Left ventricle myocardium superior (tissue), 1 donor: ENCODE results near the gene EID3. TPM values are rescaled to one million over a fixed set of nuclear protein-coding genes. Genes with fewer than 3 reads are reported as not detected.

ENCODE experiments used
- ATAC-seq: fragments of 200-7000 bp; cut with Tn5 transposase; one replicate; pipeline ENCODE4 v1.9.1; 2020; ENCODE audit warnings: mild to moderate bottlenecking, moderate library complexity
- DNase-seq: peaks from one replicate; pipeline ENCODE4 v3.0.0-alpha.2; 2020
- intact Hi-C: fragments of 100-400 bp; cut with micrococcal nuclease; formaldehyde crosslinking; loops from one replicate; pipeline ENCODE4 v1.11.0; 2022
- total RNA-seq: library from RNA; stranded (reverse); fragmentation: NEBNext Ultra II Directional; extraction: Animal tissue kit (Norgen Biotek cat#: 25700); gene quantifications from one replicate; pipeline ENCODE4 v1.2.1, GENCODE V29; 2021
- donor health status: DM: no; HTN: yes; CAD: no; lungs with severe emphysema.

EID3 gene
- total RNA-seq, 1 donor from 2014 or later: 0.97 TPM

DNA sequence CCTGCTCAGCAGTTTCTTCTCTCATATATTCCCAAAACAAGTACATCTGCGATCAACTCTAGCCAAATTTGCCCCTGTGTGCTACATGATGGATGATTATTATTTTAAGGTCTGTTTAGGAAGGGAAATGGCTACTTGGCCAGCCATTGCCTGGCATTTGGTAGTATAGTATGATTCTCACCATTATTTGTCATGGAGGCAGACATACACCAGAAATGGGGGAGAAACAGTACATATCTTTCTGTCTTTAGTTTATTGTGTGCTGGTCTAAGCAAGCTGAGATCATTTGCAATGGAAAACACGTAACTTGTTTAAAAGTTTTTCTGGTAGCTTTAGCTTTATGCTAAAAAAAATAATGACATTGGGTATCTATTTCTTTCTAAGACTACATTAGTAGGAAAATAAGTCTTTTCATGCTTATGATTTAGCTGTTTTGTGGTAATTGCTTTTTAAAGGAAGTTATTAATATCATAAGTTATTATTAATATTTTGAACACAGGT is 45.5 kb downstream of the EID3 start:
- ATAC-seq: no peak

DNA sequence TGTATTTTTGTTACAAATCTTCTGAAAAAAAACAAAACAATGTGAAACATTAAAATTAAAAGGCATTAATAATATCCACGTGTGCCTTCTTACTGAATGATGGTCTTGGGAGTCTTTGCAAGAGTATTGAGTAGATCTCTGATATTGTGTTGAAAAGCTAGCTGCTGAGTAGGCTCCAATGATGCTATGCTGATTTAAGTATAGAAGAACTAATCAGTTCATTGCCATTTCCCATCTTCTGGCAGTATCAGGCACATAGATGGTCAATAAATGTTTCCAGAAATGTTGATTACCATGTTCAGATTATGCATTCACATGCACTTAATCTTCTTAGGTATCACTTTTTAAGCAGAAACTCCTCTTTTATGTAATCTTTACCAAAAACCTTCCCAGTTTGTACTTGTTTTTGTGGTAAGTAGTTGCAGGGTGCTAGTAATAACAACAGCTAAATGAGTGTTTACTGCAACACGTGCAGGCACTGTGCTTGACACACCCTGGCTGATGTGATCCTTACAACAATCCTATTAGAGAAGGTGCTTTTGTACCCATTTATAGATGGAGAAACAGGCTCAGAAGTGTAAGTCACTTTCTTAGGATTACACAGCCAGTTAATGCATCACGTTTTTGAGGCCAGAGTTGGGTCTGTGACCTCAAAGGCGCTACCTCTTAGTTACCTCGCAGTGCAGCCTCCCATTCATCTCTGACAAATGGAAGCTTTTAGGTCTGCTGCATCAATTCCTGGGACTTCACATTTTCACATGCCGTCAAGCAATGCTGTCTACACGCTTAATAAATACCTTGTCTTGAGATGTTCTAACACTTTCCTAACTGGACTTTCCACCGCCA is 46.9 kb downstream of the EID3 start:
- DNase-seq: no peak
- intact Hi-C loops: no loop called here
- ATAC-seq: no peak

More for the DNA sequence above, 45.5 kb downstream of the EID3 start:
- DNase-seq: no peak
- intact Hi-C loops: no loop called here

DNA sequence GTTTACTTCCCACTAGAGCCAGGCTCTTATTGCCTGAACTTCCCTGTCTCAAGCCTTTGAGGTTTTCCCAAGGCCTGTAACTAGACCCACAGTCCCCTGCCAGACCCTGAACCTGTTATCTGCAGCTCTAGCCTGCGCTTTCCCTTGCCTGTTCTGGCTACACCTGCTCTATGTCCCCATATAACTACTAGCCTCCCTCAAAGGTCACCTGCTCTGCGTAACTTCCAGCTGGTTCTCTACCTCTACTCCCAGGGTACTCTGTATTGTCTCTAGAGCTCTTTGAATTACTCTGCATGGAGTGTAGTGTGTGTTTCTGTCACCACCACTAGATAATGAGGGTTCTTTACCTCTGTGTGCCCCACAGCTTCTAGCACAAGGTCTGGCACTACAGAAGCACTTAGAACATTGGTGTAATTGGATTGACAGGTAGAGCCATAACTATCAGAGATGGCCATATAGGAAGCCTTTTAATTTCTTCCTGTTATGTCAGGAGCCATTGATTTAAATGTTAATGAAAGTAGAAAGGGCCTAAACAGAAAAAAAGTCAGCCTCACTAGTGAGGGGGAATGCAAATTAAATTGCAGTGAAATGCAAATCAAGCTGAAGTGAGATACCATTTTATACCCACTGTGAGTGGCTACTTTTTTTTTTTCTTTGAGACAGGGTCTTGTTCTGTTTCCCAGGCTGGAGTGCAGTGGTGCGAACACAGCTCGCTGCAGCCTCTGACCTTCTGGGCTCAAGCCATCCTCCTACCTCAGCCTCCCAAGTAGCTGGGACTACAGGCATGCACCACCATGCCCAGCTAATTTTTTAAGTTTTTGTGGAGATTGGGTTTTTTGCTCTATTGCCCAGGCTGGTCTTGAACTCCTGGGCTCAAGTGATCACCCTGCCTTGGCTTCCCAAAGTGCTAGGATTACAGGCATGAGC is 47.8 kb downstream of the EID3 start:
- ATAC-seq (peak; percentile 42), DNase-seq (no peak)

DNA sequence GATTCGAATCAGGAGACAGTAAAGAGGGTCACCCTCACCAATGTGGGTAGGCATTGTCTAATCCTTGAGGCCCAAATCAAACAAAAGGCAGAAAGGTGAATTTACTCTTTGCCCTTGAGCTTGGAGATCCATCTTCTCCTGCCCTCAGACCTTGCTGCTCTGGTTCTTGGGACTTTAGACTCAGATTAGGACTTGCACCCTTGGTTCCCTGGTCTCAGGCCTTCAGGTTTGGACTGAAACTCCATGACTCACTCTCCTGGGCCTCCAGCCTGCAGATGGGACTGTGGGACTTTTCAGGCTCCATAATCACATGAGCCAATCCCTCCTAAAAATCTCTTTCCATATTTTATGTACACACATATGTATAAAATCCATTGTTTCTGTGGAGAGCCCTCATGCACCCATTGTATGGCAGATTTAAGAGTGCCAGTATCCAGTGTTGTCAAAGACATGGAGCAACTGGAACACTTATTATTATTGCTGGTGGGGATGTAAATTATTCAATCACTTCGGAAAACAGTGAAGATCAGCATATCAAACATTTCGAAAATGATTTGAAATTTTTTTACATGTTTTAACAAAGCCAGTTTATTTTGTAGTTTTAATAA is 48.7 kb downstream of the EID3 start:
- ATAC-seq (peak; percentile 19), DNase-seq (no peak)
- intact Hi-C loops: no loop called here

More for the DNA sequence above, 47.8 kb downstream of the EID3 start:
- intact Hi-C loops: no loop called here

DNA sequence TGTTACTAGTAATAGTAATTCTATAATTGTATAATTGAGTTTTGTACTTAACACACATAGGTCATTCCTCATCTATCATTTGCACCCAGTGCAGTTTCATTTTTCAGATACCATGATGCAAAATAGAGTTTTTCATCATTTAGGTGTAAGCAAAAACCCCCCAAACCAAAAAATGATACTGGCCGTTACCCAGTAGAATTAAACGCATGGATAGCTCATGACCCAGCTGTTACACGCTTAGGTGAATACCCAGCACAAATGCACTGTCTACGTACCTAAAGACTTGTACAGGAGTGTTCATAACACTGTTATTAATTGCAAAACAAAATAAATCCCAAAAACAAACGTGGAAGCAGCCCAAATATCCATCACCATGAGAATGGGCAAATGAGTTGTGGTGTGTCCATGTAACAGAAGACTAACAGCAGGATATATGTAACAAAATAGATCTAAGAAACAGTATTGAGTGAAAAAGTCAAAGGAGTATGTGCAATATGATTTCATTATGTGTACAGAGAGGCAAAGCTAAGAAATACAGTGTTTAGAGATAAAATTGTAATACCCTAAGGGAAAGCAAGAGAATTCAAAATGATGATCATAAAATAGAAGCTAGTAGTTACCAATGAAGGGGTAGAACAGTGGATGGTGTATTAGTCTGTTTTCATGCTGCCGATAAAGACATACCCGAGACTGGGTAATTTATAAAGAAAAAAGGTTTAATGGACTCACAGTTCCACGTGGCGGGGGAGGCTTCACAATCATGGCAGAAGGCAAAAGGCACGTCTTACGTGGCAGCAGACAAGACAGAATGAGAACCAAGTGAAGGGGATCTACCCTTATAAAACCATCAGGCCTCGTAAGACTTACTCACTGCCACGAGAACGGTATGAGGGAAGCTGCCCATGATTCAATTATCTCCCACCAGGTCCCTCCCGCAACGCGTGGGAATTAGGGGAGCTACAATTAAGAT is 49.8 kb downstream of the EID3 start:
- intact Hi-C loops: no loop called here
- DNase-seq (no peak), ATAC-seq (no peak)

DNA sequence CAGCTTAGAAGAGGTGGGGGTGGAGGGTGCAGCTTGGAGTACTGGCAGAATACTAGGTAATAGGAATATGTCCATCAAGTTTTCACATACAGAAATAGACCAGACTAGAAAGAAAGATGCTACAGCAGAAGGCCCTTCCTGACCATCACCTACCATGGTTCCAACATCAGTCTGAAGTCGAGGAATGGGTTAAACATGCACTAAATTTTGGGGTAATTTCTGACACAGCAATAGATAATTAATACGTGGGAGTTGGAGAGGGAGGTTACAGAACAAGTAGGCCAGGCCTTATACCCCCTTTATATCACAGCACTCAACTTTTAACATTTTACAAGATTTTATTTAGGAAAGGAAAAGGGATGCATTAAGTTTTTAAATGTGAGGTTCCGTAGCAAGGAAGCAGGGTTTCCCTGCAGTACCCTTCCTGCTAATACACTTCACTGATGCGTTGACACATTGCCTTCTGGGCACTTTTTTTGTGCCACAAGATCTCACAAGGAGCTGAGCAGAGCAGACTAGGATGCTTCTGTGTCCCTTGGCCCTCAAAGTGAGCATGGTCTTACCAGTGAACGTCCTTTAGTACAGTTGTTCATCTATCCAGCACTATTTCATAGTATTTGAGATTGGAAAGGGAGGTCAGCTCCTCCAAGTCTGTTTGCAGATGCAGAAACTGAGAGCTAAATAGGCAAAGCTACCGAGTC is 50.8 kb downstream of the EID3 start:
- no peak for ATAC-seq

More for the DNA sequence above, 50.8 kb downstream of the EID3 start:
- no peak for DNase-seq
- intact Hi-C loops: no loop called here

Other genes with a start within 250 kb of the EID3 start
- 9.4 TPM for gene HCFC2, start 239.2 kb upstream of the EID3 start, total RNA-seq
- gene NFYB, start 165.5 kb upstream of the EID3 start, total RNA-seq: 41.5 TPM
- gene TXNRD1, start 88.0 kb upstream of the EID3 start, total RNA-seq: 88.0 TPM
- 3.4 TPM for gene CHST11, start 153.2 kb downstream of the EID3 start, total RNA-seq